Body of pancreas (tissue), 4 donors: ENCODE data around the gene C1RL.
"Not testable (repeated sequence)": the region's sequence is repeated elsewhere in the genome, so short reads cannot be mapped to it uniquely, and the experiment has no call there.

Experiments used
- POLR2A ChIP-seq, 3 donors: fragments of 450-650 bp; IDR thresholded peaks; one replicate each; pipeline ENCODE4 v1.6.1; 2016; ENCODE audit warnings: antibody characterized with exemption in 3 of 3, mild to moderate bottlenecking in 2 of 3
- TF ChIP-seq, protein P1 (sequence below), 7 experiments: fragments of 450-650 bp in 4 of 7; fragments of 200-600 bp in 3 of 7; sonication (generic) in 3 of 7; IDR thresholded peaks; one replicate each; pipeline ENCODE4 v1.5.1; 2016 to 2019; ENCODE audit warnings: antibody characterized with exemption in 7 of 7

DNA sequence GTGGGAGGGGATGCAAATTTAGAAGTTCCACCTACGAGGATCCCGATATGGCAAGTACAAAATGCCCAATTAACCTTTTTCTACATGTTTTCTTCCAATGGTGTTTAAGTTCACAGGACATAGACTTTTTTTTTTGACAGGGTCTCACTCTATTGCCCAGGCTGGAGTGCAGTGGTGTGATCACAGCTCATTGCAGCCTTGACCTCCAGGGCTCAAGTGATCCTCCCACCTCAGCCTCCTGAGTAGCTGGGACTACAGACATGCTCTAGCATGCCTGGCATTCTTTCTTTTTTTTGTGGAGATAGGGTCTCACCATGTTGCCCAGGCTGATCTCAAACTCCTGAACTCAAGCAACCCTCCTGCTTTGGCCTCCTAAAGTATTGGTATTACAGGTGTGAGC lies 53.3 kb downstream of the C1RL start:
- TF ChIP-seq, protein P1, sequence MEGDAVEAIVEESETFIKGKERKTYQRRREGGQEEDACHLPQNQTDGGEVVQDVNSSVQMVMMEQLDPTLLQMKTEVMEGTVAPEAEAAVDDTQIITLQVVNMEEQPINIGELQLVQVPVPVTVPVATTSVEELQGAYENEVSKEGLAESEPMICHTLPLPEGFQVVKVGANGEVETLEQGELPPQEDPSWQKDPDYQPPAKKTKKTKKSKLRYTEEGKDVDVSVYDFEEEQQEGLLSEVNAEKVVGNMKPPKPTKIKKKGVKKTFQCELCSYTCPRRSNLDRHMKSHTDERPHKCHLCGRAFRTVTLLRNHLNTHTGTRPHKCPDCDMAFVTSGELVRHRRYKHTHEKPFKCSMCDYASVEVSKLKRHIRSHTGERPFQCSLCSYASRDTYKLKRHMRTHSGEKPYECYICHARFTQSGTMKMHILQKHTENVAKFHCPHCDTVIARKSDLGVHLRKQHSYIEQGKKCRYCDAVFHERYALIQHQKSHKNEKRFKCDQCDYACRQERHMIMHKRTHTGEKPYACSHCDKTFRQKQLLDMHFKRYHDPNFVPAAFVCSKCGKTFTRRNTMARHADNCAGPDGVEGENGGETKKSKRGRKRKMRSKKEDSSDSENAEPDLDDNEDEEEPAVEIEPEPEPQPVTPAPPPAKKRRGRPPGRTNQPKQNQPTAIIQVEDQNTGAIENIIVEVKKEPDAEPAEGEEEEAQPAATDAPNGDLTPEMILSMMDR (IDR thresholded peaks at IDR 0.05): not testable (repeated sequence)
- not testable (repeated sequence) for TF ChIP-seq POLR2A (IDR thresholded peaks at IDR 0.05)
